HG03520 (cell line): Measurements from ENCODE around the gene ABCA7.

ENCODE experiments used
- ATAC-seq: cut with Tn5 transposase; IDR thresholded peaks from one replicate; pipeline ENCODE4 v1.9.1; 2021; ENCODE audit warnings: mild to moderate bottlenecking, moderate library complexity; ENCODE audit not compliant: unreplicated experiment

Gene ABCA7

DNA sequence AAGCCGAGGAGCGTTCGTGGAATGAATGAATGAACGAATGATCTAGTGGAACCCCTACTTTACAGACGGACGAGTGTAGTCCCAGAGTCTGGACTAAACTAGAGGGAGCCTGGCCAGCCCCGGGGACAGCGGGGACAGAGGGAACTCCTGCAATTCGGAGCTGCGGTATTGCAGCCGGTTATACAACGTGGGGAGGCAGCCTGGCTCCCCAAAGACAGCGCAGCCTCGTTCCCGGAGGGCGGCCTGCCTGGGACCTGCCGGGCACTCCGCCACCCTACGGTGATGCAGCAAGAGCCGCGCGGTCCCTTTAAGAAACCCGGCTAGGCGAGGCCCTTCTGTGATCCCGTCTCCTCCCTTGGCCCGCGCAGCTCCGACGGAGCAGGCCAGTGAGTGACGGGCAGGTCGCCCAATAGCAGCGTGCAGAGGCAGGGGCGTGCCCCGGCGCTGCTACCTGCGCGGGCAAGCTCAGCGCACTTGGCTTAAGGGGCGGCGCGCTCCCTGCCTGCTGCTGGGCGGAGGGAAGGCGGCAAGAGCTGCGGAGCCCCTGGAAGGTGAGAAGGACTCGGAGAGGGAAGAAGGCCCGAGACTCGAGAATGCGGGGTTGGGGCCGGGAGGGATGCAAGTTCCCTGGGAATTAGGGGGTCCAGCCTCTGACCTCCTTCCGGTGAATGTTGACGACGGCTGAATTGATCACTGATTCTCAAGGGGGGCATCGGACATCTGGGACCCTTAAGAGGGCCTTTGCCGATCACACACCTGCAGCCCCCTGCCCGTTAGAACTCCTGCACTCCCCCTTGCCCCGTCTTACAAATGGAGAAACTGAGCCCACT is at the start of gene ABCA7:
TSS of gene ABCA7 (plus strand) at position 462 of the 830 bp plus-strand sequence. CDS start 1,255 bp downstream, outside the sequence.
- peak; percentile 70 for ATAC-seq

DNA sequence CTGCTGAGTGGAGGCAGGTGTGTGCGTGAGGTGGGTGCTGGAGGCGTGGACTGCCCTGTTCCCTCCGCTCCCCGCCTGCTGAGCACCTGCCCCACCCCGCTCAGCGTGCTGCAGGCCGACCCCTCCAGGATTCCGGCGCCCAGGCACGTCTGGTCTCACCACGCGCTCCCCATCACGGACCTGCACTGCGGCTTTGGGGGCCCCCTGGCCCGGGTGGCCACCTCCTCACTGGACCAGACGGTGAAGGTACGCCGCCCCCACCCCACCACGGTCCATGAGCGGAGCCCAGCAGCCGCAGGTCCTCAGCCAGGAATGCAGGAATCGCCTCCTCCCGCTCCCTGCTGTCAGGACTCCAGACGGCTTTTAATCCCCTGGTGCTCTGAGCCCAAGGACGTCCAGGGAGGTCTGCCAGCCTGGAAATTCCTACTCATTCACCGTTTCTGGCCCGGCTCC is 49.8 kb upstream of the ABCA7 start:
- ATAC-seq = no peak

- ATAC-seq = no peak
Measured at GRCh38 chr19:990746-991145, 49.2 kb upstream of the ABCA7 start.

DNA sequence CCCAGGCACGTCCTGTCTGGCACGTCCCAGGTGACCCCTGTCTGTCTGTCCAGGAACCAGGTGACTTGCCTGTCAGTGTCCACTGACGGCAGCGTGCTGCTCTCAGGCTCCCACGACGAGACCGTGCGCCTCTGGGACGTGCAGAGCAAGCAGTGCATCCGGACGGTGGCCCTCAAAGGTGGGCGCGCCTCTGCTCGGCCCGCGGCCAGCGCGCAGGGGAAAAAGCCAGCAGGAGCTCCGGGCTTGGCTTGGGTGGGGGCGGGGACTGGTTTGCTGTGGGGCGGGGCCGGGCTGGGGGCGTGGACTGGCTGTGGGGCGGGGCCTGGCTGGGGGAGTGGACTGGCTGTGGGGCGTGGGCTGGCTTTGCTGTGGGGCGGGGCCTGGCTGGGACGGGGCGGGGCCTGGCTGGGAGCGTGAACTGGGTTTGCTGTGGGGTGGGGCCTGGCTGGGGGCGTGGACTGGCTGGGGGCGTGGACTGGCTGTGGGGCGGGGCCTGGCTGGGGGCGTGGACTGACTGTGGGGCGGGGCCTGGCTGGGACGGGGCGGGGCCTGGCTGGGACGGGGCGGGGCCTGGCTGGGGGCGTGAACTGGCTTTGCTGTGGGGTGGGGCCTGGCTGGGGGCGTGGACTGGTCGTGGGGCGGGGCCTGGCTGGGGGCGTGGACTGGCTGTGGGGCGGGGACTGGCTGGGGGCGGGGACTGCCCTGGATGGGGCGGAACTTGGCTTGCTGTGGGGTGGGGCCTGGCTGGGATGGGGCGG is 48.6 kb upstream of the ABCA7 start:
- no peak for ATAC-seq

DNA sequence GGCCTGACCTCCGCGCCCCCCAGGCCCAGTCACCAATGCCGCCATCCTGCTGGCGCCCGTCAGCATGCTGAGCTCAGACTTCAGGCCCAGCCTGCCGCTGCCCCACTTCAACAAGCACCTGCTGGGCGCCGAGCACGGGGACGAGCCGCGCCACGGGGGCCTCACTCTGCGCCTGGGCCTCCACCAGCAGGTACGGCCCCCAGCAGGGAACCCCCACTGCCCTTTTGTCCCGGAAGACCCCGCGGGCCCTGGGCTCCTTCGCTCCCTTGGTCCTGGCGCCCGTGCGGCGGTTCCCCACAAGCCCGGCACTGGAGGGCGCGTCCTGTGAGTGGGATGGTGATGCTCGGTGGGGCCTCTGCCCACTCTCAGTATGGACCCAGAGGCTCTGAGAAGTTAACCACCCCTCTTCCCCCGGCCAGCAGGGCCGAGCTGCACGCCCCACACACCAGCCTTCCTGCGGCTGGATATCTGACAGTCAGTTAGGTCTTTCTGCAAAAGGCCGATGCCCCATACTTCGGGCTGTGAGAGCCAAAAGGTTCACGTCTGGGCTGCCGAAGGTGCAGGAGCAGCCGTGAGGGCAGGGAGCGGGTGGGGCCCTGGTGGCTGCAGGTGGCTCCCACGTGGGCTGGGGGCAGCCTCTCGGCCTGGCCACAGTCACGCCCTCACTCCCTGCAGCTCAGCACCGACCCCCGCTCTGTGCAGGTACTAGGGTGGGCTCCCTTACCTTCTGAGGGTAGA is 47.8 kb upstream of the ABCA7 start:
- ATAC-seq = no peak

- no peak for ATAC-seq
Measured at GRCh38 chr19:992670-993055, 47.2 kb upstream of the ABCA7 start.

- ATAC-seq = no peak
Measured at GRCh38 chr19:993361-993830, 46.5 kb upstream of the ABCA7 start.

DNA sequence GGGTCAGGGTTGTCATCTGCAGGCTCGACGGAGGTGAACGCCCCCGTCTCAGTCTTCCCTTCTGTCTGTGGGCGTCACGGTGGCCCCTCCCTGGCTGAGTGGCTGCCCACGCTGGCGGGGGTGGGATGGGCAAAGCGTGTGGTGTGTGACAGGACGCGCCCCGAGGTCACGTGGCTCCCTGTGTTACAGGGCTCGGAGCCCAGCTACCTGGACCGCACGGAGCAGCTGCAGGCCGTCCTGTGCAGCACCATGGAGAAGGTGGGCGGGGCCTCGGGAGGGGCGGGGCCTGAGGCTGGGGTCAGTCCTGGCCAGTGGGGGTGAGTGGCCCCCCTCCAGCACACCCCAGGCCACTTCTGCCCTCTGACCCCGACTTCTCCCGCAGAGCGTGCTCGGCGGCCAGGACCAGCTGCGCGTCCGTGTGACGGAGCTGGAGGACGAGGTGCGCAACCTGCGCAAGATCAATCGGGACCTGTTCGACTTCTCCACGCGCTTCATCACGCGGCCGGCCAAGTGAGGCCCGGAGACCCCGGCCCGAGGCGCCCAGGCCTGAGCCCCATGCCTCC is 46.0 kb upstream of the ABCA7 start:
- no peak for ATAC-seq

DNA sequence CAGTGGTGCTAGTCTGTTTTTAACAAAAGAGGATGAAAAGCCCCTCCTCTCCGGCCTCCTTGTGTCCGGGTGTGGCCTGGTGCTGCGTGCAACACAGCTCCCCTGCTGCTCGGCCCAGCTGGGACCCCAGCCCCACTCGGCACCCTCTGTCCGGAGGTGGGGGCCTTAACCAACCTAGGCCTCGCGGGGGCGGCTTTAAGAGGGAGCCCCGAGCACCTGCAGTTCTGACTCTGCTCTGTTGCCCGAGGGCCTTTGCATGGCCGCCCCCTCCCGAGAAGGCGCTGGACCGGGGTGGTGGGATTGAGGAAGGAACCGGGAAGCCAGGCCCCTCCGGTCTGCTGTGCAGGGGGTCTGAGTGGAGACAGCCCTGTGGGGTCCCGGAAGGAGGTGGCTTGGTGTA is 45.4 kb upstream of the ABCA7 start:
- no peak for ATAC-seq

GRCh38 chr19:995051-995827 is 44.7 kb upstream of the ABCA7 start:
- no peak for ATAC-seq

GRCh38 chr19:996051-996838 is 43.7 kb upstream of the ABCA7 start:
- no peak for ATAC-seq

- ATAC-seq = no peak
Measured at GRCh38 chr19:998064-998463, 41.8 kb upstream of the ABCA7 start.

- ATAC-seq = no peak
Measured at GRCh38 chr19:999379-999719, 40.6 kb upstream of the ABCA7 start.

- no peak for ATAC-seq
Measured at GRCh38 chr19:1000095-1000494, 39.8 kb upstream of the ABCA7 start, which contains the start of gene GRIN3B. GRIN3B (plus strand) TSS chr19:1000419; CDS start chr19:1000438, 19 bp downstream.

DNA sequence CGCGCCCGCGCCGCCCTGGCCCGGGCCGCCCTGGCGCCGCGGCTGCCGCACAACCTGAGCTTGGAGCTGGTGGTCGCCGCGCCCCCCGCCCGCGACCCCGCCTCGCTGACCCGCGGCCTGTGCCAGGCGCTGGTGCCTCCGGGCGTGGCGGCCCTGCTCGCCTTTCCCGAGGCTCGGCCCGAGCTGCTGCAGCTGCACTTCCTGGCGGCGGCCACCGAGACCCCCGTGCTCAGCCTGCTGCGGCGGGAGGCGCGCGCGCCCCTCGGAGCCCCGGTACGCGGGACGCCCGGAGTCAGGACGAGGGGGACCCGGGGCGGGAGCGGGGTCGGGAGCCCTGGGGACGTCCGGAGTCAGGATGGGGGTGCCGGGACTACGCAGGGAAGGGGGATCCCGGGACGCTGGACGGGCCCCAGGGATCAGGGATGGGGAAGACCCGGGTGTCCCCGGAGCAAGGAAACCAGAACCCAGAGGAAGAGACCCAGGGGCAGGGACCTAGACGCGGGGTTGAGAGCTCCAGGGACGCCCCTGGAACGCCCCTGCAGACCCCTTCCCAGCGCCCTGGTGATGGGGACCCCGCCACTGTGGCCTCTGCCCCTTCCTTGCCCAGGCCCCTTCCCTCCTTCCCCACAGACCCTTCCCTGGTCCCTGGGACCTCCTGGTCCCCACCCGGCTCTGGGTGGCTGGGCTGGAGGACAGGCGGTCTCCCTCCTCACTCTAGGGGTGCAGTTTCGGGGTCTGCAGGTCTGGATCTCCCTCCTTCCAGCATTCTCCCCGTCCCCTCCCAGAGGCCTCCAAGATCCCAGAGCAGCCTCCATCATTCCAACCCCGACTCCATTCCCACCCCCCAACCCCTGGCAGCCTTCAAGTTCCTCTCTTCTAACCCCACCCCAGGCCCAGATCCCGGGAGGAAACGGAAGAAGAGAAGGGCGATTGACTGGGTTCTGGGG is 39.0 kb upstream of the ABCA7 start:
- no peak for ATAC-seq

DNA sequence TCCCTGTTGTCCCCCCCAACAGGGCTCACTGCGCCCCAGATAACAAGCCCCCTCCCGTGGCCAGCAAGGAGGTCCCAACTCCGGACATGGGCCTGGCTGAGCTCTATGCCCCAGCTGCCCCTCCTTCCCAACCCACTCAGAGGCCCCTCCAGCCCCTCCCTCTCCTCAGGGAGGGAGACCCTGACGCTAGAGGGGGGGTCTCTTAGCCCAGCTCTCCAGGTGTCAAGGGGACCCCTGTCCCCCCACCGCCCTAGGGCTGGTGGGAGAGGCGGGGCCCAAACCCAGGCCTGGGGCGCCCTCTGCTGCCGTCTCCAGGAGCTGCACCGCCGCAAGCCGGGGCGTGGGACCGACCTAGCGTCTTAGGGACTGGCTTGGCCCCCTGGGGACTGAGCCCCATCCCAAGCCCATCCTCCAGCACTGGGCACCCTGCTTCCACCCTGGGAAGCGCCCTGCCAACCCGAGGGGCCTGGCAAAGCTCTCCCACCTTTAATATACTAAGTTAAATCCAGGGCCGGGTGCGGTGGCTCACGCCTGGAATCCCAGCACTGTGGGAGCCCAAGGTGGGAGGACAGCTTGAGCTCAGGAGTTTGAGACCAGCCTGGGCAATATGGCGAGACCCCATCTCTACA is 38.3 kb upstream of the ABCA7 start:
- ATAC-seq = no peak

DNA sequence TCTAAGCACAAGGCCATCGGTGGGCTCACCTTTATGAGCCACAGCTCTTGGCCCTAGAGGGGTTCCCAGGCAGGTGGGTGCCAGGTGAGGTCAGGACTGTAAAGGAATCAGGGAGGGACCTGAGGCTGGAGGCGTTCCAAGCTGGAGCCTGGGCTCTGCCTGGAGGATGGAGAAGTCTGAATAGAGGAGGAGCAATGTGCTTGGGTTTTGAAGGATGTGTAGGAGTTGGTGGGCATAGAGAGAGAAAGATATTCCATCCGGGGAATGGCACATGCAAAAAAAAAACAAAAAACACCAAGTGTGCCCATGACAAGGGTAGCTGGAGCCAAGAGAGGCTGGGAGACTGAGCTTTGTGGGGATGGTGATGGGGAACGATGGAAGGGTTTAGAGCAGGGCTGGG is 37.3 kb upstream of the ABCA7 start:
- ATAC-seq = no peak

GRCh38 chr19:1003283-1003682 is 36.6 kb upstream of the ABCA7 start:
- no peak for ATAC-seq
